ENCODE results near the gene ZNRF3.
"Not testable (repeated sequence)": the region's sequence is repeated elsewhere in the genome, so short reads cannot be mapped to it uniquely, and the experiment has no call there.

GRCh38 chr22:29039684-29040083 lies 156.3 kb downstream of the ZNRF3 start:
- not testable (repeated sequence) for TF ChIP-seq ZNF133 (tag by site-specific recombination; IDR thresholded peaks at IDR 0.05); CTCF (tag by site-specific recombination; IDR thresholded peaks at IDR 0.05); ZNF148 (tag by site-specific recombination; IDR thresholded peaks at IDR 0.05; ENCODE audit: borderline replicate concordance); BCL11B (tag by site-specific recombination; IDR thresholded peaks at IDR 0.05; ENCODE audit: low read depth); ZNF335 (tag by site-specific recombination; conservative IDR thresholded peaks at IDR 0.05); ZNF211 (tag by site-specific recombination; IDR thresholded peaks at IDR 0.05; ENCODE audit: low read depth)
- TF ChIP-seq, protein P1, sequence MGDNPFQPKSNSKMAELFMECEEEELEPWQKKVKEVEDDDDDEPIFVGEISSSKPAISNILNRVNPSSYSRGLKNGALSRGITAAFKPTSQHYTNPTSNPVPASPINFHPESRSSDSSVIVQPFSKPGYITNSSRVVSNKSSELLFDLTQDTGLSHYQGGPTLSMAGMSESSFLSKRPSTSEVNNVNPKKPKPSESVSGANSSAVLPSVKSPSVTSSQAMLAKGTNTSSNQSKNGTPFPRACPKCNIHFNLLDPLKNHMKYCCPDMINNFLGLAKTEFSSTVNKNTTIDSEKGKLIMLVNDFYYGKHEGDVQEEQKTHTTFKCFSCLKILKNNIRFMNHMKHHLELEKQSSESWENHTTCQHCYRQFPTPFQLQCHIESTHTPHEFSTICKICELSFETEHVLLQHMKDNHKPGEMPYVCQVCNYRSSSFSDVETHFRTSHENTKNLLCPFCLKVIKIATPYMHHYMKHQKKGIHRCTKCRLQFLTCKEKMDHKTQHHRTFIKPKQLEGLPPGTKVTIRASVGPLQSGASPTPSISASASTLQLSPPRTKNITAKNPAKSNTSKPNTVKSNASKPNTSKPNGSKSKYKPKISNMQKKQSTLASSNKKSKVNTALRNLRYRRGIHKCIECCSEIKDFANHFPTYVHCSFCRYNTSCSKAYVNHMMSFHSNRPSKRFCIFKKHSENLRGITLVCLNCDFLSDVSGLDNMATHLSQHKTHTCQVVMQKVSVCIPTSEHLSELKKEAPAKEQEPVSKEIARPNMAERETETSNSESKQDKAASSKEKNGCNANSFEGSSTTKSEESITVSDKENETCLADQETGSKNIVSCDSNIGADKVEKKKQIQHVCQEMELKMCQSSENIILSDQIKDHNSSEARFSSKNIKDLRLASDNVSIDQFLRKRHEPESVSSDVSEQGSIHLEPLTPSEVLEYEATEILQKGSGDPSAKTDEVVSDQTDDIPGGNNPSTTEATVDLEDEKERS (tag by site-specific recombination; IDR thresholded peaks at IDR 0.05): not testable (repeated sequence)
